ENCODE data around the gene FHIT. TPM values are rescaled to one million over a fixed set of nuclear protein-coding genes. Genes with fewer than 3 reads are reported as not detected.

FHIT gene
- total and polyA plus RNA-seq, 10 of the 15 experiments (the other 5 are each of a cell fraction or from before 2014, with no cell fraction given), result 4.2 to 14.9 (median 9.4) TPM

GRCh38 chr3:59756934-59757333, 1494.3 kb downstream of the FHIT start:
- DNase-seq (ENCODE audit: low read depth, low spot score) (no peak), ATAC-seq (no peak), FAIRE-seq (no peak)
- intact Hi-C loops (cut with micrococcal nuclease; ENCODE audit: unreplicated experiment) (no loop called here), in situ Hi-C loops (cut with MboI) (no loop called here)
- ChIA-PET CTCF (no interaction called here), POLR2A (no interaction called here), SMC1A (ENCODE audit: uncharacterized antibody, unreplicated experiment) (no interaction called here), RAD21 (ENCODE audit: unreplicated experiment) (no interaction called here)
- Histone ChIP-seq H3K4me1 (ENCODE audit: control insufficient read depth, insufficient read depth, low read length) (no peaks in the 10 kb centered on the region), H3K27ac (ENCODE audit: control insufficient read depth, insufficient read depth) (no peak overlapping the region), H3K79me2 (ENCODE audit: control insufficient read depth, insufficient read depth, low read length) (no peaks in the 10 kb centered on the region), H2AFZ (ENCODE audit: control insufficient read depth, low read depth, low read length) (no peak overlapping the region), H3K9me3 (replicated peaks; ENCODE audit: control insufficient read depth, insufficient read depth, low read length) (no peaks in the 10 kb centered on the region), H4K20me1 (ENCODE audit: control insufficient read depth, insufficient read depth) (no peaks in the 10 kb centered on the region), H3K4me3 (no peak overlapping the region), H3K36me3 (ENCODE audit: control insufficient read depth in 2 of 2, insufficient read depth in 2 of 2, low read length in 1 of 2) (no peaks in the 10 kb centered on the region), H3K4me2 (ENCODE audit: control insufficient read depth, insufficient read depth) (no peak overlapping the region), H3K27me3 (replicated peaks in 1 of 2; ENCODE audit: control insufficient read depth in 2 of 2, insufficient read depth in 2 of 2, low read length in 1 of 2) (no peaks in the 10 kb centered on the region), H3K9ac (ENCODE audit: control insufficient read depth, insufficient read depth, low read length) (no peak overlapping the region)
- BruUV-seq (replicated peaks), result no TSS peak
- TF ChIP-seq MLLT1 (IDR thresholded peaks at IDR 0.05), result no peak
- TF ChIP-seq, protein P1, sequence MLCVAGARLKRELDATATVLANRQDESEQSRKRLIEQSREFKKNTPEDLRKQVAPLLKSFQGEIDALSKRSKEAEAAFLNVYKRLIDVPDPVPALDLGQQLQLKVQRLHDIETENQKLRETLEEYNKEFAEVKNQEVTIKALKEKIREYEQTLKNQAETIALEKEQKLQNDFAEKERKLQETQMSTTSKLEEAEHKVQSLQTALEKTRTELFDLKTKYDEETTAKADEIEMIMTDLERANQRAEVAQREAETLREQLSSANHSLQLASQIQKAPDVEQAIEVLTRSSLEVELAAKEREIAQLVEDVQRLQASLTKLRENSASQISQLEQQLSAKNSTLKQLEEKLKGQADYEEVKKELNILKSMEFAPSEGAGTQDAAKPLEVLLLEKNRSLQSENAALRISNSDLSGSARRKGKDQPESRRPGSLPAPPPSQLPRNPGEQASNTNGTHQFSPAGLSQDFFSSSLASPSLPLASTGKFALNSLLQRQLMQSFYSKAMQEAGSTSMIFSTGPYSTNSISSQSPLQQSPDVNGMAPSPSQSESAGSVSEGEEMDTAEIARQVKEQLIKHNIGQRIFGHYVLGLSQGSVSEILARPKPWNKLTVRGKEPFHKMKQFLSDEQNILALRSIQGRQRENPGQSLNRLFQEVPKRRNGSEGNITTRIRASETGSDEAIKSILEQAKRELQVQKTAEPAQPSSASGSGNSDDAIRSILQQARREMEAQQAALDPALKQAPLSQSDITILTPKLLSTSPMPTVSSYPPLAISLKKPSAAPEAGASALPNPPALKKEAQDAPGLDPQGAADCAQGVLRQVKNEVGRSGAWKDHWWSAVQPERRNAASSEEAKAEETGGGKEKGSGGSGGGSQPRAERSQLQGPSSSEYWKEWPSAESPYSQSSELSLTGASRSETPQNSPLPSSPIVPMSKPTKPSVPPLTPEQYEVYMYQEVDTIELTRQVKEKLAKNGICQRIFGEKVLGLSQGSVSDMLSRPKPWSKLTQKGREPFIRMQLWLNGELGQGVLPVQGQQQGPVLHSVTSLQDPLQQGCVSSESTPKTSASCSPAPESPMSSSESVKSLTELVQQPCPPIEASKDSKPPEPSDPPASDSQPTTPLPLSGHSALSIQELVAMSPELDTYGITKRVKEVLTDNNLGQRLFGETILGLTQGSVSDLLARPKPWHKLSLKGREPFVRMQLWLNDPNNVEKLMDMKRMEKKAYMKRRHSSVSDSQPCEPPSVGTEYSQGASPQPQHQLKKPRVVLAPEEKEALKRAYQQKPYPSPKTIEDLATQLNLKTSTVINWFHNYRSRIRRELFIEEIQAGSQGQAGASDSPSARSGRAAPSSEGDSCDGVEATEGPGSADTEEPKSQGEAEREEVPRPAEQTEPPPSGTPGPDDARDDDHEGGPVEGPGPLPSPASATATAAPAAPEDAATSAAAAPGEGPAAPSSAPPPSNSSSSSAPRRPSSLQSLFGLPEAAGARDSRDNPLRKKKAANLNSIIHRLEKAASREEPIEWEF (IDR thresholded peaks at IDR 0.05; ENCODE audit: insufficient replicate concordance, low read depth, low read length), result no peak
- TF ChIP-seq IKZF2 (IDR thresholded peaks at IDR 0.05), result no peak
- TF ChIP-seq FOS (IDR thresholded peaks at IDR 0.05; ENCODE audit: borderline replicate concordance, extremely low read depth, insufficient read length), result no peak
- TF ChIP-seq SIN3A (IDR thresholded peaks at IDR 0.05; ENCODE audit: low read depth, low read length), result no peak
- no peak for TF ChIP-seq HDAC2 (IDR thresholded peaks at IDR 0.05)
- no peak for TF ChIP-seq BCL11A (IDR thresholded peaks at IDR 0.05; ENCODE audit: low read depth, low read length)
- TF ChIP-seq TARDBP (IDR thresholded peaks at IDR 0.05; ENCODE audit: borderline replicate concordance), result no peak
- no peak for TF ChIP-seq YBX1 (IDR thresholded peaks at IDR 0.05)
- WGBS (ENCODE audit: insufficient coverage, insufficient replicate concordance, low lambda C conversion rate, missing lambda C conversion rate), result 38% methylated on average over 5 of the region's 5 CpGs
